ENCODE measurements around the gene TEX30.

DNA sequence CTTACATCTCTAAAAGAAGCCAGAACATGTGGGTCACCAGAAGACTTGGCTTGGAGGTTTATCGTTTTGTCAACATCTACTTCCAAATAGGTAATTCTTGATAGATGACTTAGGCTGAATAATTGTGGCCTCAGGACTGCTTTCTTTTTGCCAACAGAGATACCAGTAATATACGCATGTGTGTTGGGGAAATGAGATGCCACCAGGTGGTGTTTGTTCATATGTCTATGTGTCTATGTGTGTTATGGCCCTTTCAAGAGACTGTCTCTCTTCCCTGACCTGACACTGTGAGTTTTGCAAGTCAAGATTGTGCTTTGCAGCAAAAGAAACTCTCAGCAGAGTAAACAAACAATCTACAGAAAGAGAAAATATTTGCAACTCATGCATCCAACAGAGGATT is 47.2 kb downstream of the TEX30 start:
- peak; percentile 9; the same call in 1 of the 2 replicates for TF ChIP-seq CTCF (conservative IDR thresholded peaks at IDR 0.05)
- no peak for TF ChIP-seq ZFX (IDR thresholded peaks at IDR 0.05)

Data from C4-2B (cell line).